HUDEP-2 (cell line): ENCODE measurements around the gene UBR7.
"Not testable (repeated sequence)": the region's sequence is repeated elsewhere in the genome, so short reads cannot be mapped to it uniquely, and the experiment has no call there.

Experiments
- DNase-seq, 76 experiments: peaks; one replicate each; lab custom pipeline; 2025; ENCODE audit not compliant: unreplicated experiment in 76 of 76; lab: John Stamatoyannopoulos, UW

UBR7 gene, protein sequence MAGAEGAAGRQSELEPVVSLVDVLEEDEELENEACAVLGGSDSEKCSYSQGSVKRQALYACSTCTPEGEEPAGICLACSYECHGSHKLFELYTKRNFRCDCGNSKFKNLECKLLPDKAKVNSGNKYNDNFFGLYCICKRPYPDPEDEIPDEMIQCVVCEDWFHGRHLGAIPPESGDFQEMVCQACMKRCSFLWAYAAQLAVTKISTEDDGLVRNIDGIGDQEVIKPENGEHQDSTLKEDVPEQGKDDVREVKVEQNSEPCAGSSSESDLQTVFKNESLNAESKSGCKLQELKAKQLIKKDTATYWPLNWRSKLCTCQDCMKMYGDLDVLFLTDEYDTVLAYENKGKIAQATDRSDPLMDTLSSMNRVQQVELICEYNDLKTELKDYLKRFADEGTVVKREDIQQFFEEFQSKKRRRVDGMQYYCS

DNA sequence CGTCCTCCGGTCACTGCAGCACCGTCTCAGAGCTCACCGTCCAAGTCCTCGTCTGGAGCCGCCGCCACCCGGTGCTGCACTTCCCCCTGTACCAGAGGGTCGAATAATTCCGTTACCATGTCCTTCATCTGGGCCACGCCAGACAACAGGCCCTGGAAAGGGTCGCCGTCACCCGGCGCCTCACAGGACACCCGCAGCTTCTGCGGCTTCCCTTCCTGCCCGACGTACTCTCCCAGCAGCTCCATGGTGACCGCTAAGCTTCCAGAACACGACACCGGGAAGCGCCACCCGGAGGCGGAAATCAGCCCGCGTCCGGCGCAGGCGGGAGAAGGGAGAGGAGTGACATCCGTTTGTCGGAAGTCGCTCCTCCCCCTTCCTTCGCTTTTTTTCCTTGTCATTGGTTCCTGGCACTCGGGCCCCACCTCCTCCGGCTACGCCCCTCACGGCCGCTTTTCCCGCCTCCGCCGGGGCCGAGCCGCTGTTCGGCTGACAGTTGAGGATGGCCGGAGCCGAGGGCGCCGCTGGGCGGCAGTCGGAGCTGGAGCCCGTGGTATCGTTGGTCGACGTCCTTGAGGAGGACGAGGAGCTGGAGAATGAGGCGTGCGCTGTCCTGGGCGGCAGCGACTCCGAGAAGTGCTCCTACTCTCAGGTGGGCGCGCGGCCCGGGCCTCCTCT, at the start of gene UBR7, which contains the start of gene GON7:
Gene UBR7 (plus strand): TSS at position 464 of the 675 bp plus-strand sequence. CDS start 36 bp downstream, at position 500.
Gene GON7 (minus strand): TSS at position 273 of the 675 bp plus-strand sequence. CDS start 28 bp downstream, at position 245.
- DNase-seq = peak; percentile 15 to 98 (median 91)

DNA sequence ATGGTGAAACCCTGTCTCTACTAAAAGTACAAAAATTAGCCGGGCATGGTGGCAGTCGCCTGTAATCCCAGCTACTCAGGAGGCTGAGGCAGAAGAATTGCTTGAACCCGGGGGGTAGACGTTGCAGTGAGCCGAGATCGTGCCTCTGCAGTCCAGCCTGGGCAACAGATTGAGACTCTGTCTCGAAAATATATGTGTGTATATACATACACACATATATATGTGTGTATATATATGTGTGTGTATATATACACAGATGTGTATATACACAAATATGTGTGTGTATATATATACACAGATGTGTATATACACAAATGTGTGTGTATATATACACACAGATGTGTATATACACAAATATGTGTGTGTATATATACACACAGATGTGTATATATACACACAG, 48.7 kb upstream of the UBR7 start:
- DNase-seq = not testable (repeated sequence)

DNA sequence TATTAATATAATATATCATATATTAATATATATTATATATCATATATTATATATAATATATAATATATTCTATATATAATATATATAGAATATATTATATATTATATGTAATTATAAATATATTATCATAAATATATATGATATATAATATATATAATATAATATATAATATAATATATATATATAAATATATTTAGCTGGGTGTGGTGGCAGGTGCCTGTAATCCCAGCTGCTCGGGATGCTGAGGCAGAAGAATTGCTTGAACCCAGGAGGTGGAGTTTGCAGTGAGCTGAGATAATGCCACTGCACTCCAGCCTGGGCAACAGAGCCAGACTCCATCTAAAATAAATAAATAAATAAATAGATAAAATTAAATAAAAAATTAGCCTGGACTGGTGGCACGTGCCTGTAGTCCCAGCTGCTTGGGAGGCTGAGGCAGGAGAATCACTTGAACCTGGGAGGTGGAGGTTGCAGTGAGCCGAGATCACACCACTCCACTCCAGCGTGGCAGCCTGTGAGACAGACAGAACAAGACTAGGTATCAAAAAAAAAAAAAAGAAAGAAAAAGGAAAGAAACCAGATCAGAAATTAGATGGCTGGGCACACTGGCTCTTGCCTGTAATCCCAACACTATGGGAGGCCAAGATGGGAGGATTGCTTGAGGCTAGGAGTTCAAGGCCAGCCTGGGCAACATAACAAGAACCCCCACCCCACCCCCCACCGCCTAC, 47.3 kb upstream of the UBR7 start:
- peak in 2 of 76 experiments; percentile 5 to 7 for DNase-seq

DNA sequence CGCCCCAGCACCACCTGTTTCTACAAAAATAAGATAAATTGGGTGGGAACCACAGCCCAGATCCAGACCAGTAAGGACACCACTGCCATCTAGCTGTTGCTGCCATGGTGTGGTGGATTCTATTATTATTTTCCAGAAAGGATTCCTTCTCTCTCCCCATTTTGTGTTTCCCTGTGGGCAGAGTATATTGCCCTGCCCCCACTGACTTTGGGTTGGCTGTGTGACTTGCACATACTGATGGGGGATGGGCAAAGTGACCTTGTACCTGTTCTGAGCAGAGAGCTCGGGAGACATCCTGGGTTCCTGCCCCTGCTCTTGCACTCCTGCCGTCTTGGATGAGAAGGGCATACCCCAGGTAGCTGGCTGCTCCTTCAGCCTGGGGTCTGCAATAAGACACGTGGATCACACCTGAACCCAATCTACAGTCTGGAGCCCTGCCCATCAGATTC, 46.7 kb upstream of the UBR7 start:
- DNase-seq = peak in 50 of 76 experiments; percentile 5 to 64 (median 30)

DNA sequence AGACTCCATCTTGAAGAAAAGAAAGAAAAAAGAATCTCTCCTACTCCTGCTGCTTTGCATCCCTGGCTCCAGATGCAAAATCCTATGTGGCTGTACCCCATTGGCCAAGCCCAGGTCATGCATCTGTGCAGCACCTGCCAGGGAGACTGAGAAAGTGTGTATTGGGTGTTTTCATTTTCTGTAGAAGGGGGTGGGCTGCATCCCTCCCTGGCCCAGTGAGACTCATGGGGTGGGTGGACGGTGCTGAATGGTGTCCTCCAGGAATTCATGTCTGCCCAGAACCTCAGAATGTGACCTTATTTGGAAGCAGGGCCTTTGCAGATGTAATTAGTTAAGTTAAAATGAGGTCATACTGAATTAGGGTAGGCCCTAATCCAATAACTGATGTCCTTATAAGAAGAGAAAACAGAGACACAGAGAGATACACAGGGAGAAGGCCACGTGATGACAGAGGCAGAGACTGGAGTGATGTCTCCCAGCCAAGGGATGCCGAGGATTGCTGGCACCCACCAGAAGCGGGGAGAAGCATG, 45.6 kb upstream of the UBR7 start:
- no peak for DNase-seq

DNA sequence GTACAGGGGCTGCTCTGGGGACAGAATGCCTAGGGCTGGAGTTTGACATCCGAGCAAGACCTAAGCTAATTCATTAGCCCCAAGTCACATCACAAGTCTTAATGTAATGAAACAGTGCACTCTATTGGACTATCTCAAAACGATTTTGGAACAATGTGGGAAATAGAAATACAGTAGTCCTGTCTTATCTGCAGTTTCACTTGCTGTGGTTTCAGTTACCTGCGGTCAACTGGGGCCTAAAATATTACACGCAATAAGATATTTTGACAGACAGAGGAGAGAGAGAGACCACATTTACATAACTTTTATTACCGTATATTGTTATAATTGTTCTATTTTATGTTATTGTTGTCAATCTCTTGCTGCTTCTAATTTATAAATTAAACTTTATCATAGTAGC, 43.5 kb upstream of the UBR7 start:
- DNase-seq = peak in 7 of 76 experiments; percentile 5 to 55 (median 15)

DNA sequence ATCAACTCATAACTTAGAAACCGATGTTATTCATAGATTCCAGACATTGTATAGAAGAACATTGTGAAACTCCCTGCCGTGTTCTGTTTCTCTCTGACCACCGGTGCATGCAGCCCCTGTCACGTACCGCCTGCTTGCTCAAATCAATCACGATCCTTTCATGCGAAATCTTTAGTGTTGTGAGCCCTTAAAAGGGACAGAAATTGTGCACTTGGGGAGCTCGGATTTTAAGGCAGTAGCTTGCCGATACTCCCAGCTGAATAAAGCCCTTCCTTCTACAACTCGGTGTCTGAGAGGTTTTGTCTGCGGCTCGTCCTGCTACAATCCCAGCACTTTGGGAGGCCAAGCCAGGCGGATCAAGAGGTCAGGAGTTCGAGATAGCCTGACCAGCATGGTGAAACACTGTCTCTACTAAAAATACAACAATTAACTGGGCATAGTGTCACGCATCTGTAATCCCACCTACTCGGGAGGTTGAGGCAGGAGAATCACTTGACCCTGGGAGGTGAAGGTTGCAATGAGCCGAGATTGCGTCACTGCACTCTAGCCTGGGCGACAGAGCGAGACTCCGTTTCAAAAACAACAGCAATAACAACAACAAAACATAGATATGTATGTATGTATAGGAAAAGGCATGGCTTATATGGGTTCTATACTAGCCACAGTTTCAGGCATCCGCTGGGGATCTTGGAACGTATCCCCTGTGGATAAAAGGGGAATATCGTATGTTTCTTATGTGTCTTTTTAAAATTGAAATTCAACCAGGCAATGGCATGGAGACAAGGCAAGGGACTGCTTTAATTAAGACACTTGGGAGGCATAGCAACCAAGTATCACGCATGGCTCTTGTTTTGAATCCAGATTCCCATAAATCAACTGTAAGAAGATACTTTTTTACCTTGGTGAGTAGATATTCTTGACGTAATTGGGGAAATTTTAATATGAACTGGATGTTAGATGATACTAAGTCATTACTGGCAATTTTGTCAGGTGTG, 41.5 kb upstream of the UBR7 start:
- not testable (repeated sequence) for DNase-seq

DNA sequence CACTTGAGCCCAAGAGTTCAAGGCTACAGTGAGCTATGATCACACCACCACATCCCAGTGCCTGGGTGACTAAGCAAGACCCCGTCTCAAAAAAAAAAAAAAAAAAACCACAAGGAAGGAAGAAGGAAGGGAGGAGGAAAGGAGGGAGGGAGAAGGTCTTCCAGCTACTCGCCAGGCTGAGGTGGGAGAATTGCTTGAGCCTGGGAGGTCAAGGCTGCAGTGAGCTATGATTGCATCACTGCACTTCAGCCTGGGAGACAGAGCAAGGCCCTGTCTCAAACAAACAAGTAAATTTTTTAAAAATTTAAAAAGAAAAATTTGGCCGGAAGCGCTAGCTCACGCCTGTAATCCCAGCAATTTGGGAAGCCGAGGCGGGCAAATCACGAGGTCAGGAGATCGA, 38.4 kb upstream of the UBR7 start:
- not testable (repeated sequence) for DNase-seq

DNA sequence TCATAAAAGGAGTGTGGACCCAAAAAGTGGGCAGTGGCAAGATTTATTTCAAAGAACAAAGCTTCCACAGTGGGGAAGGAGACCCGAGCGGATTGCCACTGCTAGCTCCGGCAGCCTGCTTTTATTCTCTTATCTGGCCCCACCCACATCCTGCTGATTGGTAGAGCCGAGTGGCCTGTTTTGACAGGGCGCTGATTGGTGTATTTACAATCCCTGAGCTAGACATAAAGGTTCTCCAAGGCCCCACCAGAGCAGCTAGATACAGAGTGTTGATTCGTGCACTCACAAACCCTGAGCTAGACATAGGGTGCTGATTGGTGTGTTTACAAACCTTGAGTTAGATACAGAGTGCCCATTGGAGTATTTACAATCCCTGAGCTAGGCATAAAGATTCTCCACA, 37.4 kb upstream of the UBR7 start:
- DNase-seq = not testable (repeated sequence)

DNA sequence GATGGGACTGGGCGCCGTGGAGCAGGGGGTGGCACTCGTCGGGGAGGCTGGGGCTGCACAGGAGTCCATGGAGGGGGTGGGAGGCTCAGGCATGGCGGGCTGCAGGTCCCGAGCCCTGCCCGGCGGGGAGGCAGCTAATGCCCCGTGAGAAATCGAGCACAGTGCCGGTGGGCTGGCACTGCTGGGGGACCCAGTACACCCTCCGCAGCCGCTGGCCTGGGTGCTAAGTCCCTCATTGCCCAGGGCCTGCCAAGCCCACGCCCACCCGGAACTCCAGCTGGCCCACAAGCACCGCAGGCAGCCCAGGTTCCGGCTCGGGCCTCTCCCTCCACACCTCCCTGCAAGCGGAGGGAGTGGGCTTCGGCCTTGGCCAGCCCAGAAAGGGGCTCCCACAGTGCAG, 36.9 kb upstream of the UBR7 start:
- DNase-seq = not testable (repeated sequence)

DNA sequence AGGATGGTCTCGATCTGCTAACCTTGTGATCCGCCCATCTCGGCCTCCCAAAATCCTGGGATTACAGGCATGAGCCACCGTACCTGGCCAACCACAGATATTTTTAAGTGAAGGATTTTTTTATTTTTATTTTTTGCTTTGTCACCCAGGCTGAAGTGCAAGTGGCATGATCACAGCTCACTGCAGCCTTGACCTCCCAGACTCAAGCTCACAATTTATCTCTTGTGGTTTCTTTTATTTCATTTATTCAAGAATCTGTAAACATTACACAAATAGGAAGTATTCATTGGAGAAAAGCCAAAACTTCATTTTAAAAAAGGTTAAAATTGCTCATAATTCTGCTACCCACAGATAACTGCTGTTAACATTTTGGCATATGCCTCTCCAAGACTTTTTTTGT, 35.7 kb upstream of the UBR7 start:
- no peak for DNase-seq

DNA sequence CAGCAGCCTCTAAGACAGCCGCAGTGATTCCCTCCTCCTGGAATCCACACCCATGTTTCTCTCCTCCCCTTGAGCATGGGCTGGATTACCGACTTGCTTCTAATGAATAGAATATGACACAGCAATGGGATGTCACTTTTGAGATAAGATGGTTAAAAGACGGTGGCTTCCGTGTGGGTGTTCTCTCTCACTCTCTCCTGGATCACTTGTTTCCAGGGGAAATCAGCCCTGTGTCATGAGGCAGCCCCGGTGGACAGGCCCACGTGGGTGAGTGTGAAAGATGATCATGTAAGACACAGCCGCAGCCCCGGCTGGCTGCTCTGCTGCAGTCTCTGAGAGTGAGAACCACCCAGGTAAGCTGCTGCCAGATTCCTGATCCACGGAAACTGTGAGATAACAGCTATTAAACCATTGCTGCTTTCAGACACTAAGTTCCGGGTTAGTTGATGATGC, 33.1 kb upstream of the UBR7 start:
- DNase-seq = peak in 2 of 76 experiments; percentile 45 to 57

DNA sequence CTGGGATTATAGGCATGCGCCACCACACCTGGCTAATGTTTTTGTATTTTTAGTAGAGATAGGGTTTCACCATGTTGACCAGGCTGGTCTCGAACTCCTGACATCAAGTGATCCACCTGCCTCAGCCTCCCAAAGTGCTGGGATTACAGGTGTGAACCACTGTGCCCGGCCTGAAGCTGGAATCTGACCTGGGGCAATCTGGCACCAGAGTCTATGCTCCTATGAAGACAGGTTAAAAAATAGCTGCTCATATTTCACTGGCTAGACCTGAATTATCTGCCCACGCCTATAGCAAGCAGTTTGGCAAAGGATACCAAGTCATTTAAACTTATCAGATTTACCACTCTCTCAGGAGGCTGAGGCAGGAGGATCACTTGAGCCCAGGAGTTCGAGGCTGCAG, 32.3 kb upstream of the UBR7 start:
- not testable (repeated sequence) for DNase-seq

DNA sequence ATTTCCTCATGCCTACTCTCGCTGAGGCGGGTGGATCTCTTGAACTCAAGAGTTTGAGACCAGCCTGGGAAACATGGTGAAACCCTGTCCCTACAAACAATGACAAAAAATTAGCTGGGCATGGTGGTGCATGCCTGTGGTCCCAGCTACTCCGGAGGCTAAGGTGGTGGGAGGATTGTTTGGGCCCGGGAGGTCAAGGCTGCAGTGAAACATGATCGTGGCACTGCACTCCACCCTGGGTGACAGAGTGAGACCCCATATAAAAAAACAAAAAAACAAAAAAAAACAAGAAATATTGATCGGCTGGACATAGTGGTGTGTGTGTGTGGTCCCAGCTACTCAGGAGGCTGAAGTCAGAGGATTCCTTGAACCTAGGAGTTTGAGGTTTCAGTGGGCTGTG, 31.6 kb upstream of the UBR7 start:
- no peak for DNase-seq

DNA sequence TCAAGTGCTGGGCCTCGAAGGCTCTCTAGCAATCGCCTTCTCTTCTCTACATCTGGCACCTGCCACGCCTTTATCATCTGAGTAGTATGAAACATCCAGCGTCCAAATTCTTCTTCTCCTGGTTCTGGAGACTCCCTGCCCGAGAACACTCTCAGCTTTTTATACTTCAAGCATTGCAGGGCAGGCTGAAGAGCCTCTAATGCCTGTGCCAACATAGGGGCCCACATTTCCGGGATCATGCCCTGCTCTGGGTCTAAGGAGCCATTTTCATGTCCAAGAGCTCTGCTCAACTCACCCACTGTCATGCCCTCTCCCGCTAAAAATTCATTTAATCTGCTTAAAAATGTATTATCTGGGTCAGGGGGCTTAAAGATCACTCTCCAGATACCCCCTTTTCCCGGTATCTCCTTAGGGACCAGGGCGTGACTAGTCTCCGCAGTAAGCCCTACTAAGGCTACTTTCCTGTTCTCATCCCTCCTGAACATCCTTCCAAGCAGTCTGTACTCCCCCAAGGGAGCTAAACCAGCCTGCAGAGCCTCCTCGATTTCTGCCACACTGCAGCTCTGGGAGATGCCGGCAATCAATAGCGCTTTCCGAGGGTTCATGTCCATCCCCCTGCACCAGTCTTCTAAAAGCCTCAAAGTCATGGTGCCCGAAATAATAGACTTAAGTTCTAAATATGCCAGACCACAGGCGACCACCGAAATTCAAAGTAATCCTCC, 23.3 kb upstream of the UBR7 start:
- DNase-seq = no peak

DNA sequence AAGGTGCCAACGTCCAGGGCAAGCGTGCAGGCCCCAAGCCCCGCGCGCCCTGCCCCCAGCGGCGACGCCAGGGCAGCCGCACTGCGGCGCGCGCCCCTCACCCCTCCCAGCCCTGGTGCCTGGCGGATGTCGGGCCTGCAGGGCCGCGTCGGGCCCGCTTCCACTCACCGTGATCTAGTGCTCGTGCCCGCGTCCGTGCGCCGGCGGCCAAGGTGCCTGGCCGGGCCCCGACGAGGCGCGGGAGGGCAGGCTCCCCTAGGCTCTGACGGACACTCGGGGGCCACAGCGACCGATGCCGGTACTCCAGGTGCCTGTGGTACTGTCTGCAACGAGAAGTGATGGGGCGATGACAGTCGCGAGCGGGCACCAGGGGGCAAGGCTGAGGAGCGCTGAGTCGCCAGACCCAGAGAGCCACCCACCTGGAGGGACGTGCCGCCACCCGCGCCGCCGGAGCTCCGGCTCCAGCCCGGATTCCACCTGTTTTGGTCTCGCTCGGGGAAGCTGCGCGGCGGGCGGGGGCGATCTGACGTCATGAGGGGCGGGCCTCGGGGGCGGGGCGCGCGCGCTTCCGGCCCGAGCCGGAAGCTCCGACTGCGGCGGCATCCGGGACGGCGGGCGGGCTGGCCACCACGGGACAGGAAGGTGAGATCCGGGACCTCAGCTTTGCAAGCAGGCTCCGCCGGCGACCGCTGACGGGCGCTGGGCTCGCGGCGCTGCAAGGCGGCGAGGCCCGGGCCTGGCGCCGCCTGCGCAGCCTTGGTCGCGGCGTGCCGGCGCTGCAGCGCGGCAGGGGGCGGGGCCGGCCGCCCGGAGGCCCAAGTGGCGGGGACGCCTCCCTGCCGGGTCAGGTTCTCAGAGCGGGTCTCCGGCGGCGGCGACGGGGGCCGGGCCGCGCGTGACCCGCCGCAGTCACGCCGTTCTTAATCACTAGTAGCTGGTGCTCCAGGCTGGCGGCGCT, 22.4 kb upstream of the UBR7 start, which contains the start of the genes LYSET and MOAP1:
Gene LYSET (plus strand): TSS at position 927 of the 958 bp plus-strand sequence. CDS start 89 bp downstream, outside the sequence.
Gene MOAP1 (minus strand): TSS at position 507 of the 958 bp plus-strand sequence. CDS start 655 bp downstream, outside the sequence.
- DNase-seq = peak in 71 of 76 experiments; percentile 3 to 81 (median 64)

DNA sequence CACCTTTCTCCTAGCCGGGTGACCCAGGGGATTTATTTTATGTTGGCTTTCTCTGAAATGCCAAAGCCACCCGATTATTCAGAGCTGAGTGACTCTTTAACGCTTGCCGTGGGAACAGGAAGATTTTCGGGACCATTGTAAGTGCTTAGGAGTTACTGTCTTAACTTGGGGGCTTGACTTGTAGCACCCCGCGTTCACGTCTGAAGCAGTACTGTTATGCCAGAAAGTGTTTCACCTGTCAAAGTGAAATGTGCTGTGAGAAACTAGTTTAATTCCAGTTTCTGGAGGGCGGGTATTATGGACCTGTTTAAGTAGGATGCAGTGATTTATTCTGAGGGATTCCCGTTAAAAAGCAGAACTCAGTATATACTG, 21.7 kb upstream of the UBR7 start:
- peak in 1 of 76 experiments; percentile 51 for DNase-seq
